ENCODE measurements around the gene LSM7.

DNA sequence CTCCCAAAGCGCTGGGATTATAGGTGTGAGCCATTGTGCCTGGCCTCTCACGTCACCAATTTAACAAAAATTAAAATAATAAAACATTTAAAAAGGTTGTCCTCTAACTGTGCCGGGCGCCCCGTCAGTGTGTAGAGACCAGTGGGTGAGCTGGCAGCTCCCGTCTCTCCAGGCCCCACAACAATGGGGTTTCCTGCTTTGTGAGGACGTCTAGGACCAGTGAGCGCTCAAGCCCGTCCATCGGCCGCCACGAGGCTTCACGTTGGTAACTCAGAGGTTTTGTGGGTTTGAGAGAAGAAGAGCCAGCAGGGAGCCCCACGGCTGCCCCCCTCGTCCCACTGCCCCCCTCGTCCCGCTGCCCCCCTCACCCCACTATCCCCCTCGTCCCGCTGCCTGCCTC is 4.7 kb downstream of the LSM7 start:
- TF ChIP-seq, protein P1, sequence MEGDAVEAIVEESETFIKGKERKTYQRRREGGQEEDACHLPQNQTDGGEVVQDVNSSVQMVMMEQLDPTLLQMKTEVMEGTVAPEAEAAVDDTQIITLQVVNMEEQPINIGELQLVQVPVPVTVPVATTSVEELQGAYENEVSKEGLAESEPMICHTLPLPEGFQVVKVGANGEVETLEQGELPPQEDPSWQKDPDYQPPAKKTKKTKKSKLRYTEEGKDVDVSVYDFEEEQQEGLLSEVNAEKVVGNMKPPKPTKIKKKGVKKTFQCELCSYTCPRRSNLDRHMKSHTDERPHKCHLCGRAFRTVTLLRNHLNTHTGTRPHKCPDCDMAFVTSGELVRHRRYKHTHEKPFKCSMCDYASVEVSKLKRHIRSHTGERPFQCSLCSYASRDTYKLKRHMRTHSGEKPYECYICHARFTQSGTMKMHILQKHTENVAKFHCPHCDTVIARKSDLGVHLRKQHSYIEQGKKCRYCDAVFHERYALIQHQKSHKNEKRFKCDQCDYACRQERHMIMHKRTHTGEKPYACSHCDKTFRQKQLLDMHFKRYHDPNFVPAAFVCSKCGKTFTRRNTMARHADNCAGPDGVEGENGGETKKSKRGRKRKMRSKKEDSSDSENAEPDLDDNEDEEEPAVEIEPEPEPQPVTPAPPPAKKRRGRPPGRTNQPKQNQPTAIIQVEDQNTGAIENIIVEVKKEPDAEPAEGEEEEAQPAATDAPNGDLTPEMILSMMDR (IDR thresholded peaks at IDR 0.05) = no peak
- no peak for TF ChIP-seq POLR2A (IDR thresholded peaks at IDR 0.05)
- TF ChIP-seq POLR2AphosphoS5 (IDR thresholded peaks at IDR 0.05) = no peak
- TF ChIP-seq EP300 (IDR thresholded peaks at IDR 0.05) = no peak
